Measurements from ENCODE around the gene NXPE3. TPM values are rescaled to one million over a fixed set of nuclear protein-coding genes. Genes with fewer than 3 reads are reported as not detected.
"Not testable (repeated sequence)": the region's sequence is repeated elsewhere in the genome, so short reads cannot be mapped to it uniquely, and the experiment has no call there.

NXPE3 gene
- 1 to 10 TPM in 1 of 2 donors, under 1 TPM in 1; 0.94 to 1.8 TPM for polyA plus RNA-seq

DNA sequence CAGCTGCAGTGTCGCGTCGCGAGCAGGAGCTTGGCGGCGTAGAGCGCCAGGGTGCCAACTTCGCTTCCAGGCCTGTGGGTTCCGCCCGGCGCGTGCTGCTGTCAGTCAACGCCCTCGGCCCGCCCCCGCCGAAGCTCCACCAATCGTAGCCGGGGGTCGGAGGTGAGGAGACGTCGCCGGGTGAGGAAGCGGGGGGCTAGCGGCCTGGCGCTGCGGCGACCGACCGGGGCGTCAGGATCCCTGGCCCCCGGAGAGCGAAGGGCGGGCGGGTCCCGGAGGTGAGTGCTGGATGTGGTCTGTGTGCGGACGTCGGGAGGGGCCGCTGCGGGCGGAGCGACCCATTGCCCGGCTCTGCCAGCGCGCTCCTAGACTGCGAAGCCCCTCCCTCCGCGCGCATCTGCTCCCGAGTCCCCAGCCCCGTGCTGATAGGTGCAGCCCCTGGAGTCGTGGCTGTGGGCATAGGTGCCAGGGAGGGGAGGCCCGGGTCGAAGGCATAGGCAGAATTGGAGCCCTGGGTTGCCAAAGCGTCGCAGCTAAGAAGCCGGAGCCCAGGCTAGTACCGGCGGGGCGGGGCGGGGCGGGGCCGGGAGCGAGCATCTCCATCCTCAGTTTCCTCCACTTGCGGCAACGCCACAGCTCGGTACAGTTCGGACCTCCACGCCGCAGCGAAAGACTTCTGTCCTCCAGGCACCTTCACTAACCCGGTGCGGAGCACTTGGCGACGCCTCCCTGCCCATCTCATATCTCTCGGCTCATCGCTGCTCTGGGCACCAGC is at the start of gene NXPE3:
Gene NXPE3, plus strand, starts transcription at position 165 of the 775 bp plus-strand sequence. CDS start 6,386 bp downstream, outside the sequence.
- Histone ChIP-seq H3K4me3 (ENCODE audit: low read depth in 1 of 2, low read length in 2 of 2) (peak within 1 kb of the TSS; percentile 65 to 93), H3K4me1 (ENCODE audit: control insufficient read depth in 2 of 2, insufficient read depth in 2 of 2, low read length in 1 of 2) (no peaks in the 10 kb centered on the region), H3K36me3 (ENCODE audit: control insufficient read depth in 2 of 2, insufficient read depth in 2 of 2, low read length in 1 of 2) (peaks cover 0 to 4% of the 10 kb centered on the region in 2 donors), H3K27ac (ENCODE audit: low read depth in 2 of 2, low read length in 1 of 2) (peak within 1 kb of the TSS; percentile 89), H3K27me3 (ENCODE audit: control insufficient read depth in 1 of 2, insufficient read depth in 2 of 2, low read length in 2 of 2) (no peaks in the 10 kb centered on the region), H3K9me3 (ENCODE audit: control insufficient read depth in 2 of 2, insufficient read depth in 1 of 2, low read depth in 1 of 2, low read length in 1 of 2) (no peaks in the 10 kb centered on the region)
- WGBS, 2 donors, result 0 to 1% methylated on average over 67 to 78 of the region's 78 CpGs

DNA sequence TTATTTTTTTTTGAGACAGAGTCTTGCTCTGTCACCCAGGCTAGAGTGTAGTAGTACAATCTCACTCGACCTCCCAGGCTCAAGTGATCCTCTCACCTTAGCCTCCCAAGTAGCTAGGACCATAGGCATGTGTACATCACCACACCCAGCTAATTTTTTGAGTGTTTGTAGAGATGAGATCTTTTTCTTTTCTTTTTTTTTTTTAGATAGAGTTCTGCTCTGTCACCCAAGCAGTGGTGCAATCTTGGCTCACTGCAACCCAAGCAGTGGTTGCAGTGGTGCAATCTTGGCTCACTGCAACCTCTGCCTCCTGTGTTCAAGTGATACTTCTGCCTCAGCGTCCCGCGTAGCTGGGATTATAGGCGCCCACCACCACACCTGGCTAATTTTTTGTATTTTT is 49.4 kb upstream of the NXPE3 start:
- H3K27me3 ChIP-seq (ENCODE audit: control insufficient read depth in 1 of 2, insufficient read depth in 2 of 2, low read length in 2 of 2), result no peaks in the 10 kb centered on the region
- H3K36me3 ChIP-seq (ENCODE audit: control insufficient read depth in 2 of 2, insufficient read depth in 2 of 2, low read length in 1 of 2), result peaks cover 5 to 9% of the 10 kb centered on the region in 2 donors
- H3K4me1 ChIP-seq (ENCODE audit: control insufficient read depth in 2 of 2, insufficient read depth in 2 of 2, low read length in 1 of 2), result no peaks in the 10 kb centered on the region
- no peak overlapping the region for H3K4me3 ChIP-seq (ENCODE audit: low read depth in 1 of 2, low read length in 2 of 2)
- H3K9me3 ChIP-seq (ENCODE audit: control insufficient read depth in 2 of 2, insufficient read depth in 1 of 2, low read depth in 1 of 2, low read length in 1 of 2), result no peaks in the 10 kb centered on the region
- 92 to 93% methylated on average over 5 of the region's 5 CpGs for WGBS, 2 donors
- no peak overlapping the region for H3K27ac ChIP-seq (ENCODE audit: low read depth in 2 of 2, low read length in 1 of 2)

DNA sequence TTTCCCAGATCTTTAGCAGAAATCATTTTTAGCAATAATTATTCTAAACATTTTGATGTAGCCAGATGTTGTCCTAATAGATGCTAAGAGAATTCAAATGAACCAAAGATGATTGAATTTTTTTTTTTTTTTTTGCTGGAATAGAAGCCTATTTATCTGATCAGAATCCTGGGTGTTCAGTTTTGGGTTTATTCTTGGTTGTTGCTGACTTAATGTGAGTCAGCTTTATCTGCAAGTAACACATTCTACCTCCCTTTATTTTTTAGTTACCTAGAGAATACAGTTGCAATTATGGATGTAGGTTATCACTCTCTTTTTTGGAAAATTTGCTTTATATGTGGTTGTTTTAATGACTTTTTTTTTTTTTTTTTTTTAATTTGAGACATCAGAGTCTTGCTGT is 48.2 kb upstream of the NXPE3 start:
- H3K36me3 ChIP-seq (ENCODE audit: control insufficient read depth in 2 of 2, insufficient read depth in 2 of 2, low read length in 1 of 2), result peaks cover 9 to 12% of the 10 kb centered on the region in 2 donors
- H3K27ac ChIP-seq (ENCODE audit: low read depth in 2 of 2, low read length in 1 of 2), result no peak overlapping the region
- no peaks in the 10 kb centered on the region for H3K4me1 ChIP-seq (ENCODE audit: control insufficient read depth in 2 of 2, insufficient read depth in 2 of 2, low read length in 1 of 2)
- H3K27me3 ChIP-seq (ENCODE audit: control insufficient read depth in 1 of 2, insufficient read depth in 2 of 2, low read length in 2 of 2), result no peaks in the 10 kb centered on the region
- no peak overlapping the region for H3K4me3 ChIP-seq (ENCODE audit: low read depth in 1 of 2, low read length in 2 of 2)
- no peaks in the 10 kb centered on the region for H3K9me3 ChIP-seq (ENCODE audit: control insufficient read depth in 2 of 2, insufficient read depth in 1 of 2, low read depth in 1 of 2, low read length in 1 of 2)

DNA sequence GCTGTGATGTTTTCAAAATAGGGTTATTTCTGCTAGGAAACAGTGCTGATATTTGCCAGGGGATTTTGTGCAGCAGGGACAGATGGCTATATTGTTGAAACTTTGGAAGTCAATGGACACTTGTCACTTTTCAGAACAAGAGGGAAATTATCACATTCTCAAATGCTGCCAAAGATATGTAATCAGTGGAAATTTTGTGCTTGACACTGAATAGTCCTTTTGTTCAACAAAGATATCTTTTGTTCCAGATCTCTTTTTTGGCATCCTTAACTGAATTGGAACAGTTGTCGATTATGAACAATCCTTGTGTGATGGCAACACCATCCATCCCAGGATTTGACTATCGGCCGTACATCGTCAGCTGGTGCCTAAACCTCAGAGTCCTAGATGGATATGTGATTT is 46.8 kb upstream of the NXPE3 start:
- Histone ChIP-seq H3K4me3 (ENCODE audit: low read depth in 1 of 2, low read length in 2 of 2) (no peak overlapping the region), H3K27me3 (ENCODE audit: control insufficient read depth in 1 of 2, insufficient read depth in 2 of 2, low read length in 2 of 2) (no peaks in the 10 kb centered on the region), H3K27ac (ENCODE audit: low read depth in 2 of 2, low read length in 1 of 2) (no peak overlapping the region), H3K36me3 (ENCODE audit: control insufficient read depth in 2 of 2, insufficient read depth in 2 of 2, low read length in 1 of 2) (peaks cover 9 to 16% of the 10 kb centered on the region in 2 donors), H3K9me3 (ENCODE audit: control insufficient read depth in 2 of 2, insufficient read depth in 1 of 2, low read depth in 1 of 2, low read length in 1 of 2) (no peaks in the 10 kb centered on the region), H3K4me1 (ENCODE audit: control insufficient read depth in 2 of 2, insufficient read depth in 2 of 2, low read length in 1 of 2) (no peaks in the 10 kb centered on the region)
- WGBS, 2 donors, result 92 to 94% methylated on average over 4 of the region's 4 CpGs

DNA sequence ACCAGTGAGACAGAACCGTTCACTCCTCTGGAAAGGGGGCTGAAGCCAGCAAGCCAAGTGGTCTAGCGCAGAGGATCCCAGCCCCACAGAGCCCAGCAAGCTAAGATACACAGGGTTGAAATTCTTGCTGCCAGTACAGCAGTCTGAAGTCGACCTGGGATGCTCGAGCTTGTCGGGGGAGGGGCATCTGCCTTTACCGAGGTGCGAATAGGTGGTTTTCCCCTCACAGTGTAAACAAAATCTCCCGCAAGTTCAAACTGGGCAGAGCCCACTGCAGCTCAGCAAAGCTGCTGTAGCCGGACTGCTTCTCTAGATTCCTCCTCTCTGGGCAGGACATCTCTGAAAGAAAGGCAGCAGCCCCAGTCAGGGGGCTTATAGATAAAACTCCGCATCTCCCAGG is 43.2 kb upstream of the NXPE3 start:
- H3K27me3 ChIP-seq (ENCODE audit: control insufficient read depth in 1 of 2, insufficient read depth in 2 of 2, low read length in 2 of 2), result no peaks in the 10 kb centered on the region
- no peak overlapping the region for H3K4me3 ChIP-seq (ENCODE audit: low read depth in 1 of 2, low read length in 2 of 2)
- 96 to 97% methylated on average over 10 of the region's 10 CpGs for WGBS, 2 donors
- peaks cover 9 to 16% of the 10 kb centered on the region in 2 donors for H3K36me3 ChIP-seq (ENCODE audit: control insufficient read depth in 2 of 2, insufficient read depth in 2 of 2, low read length in 1 of 2)
- no peaks in the 10 kb centered on the region for H3K4me1 ChIP-seq (ENCODE audit: control insufficient read depth in 2 of 2, insufficient read depth in 2 of 2, low read length in 1 of 2)
- no peaks in the 10 kb centered on the region for H3K9me3 ChIP-seq (ENCODE audit: control insufficient read depth in 2 of 2, insufficient read depth in 1 of 2, low read depth in 1 of 2, low read length in 1 of 2)
- no peak overlapping the region for H3K27ac ChIP-seq (ENCODE audit: low read depth in 2 of 2, low read length in 1 of 2)

DNA sequence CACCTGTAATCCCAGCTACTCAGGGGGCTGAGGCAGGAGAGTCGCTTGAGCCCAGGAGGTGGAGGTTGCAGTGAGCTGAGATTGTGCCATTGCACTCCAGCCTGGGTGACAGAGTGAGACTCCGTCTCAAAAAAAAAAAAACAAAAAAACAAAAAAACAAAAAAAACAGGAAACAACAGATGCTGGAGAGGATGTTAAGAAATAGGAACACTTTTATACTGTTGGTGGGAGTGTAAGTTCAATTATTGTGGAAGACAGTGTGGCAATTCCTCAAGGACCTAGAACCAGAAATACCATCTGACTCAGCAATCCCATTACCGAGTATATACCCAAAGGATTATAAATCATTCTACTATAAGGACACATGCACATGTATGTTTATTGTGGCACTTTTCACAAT is 37.1 kb upstream of the NXPE3 start:
- H3K27me3 ChIP-seq (ENCODE audit: control insufficient read depth in 1 of 2, insufficient read depth in 2 of 2, low read length in 2 of 2); H3K9me3 ChIP-seq (ENCODE audit: control insufficient read depth in 2 of 2, insufficient read depth in 1 of 2, low read depth in 1 of 2, low read length in 1 of 2); H3K4me1 ChIP-seq (ENCODE audit: control insufficient read depth in 2 of 2, insufficient read depth in 2 of 2, low read length in 1 of 2); H3K27ac ChIP-seq (ENCODE audit: low read depth in 2 of 2, low read length in 1 of 2); H3K36me3 ChIP-seq (ENCODE audit: control insufficient read depth in 2 of 2, insufficient read depth in 2 of 2, low read length in 1 of 2); H3K4me3 ChIP-seq (ENCODE audit: low read depth in 1 of 2, low read length in 2 of 2): not testable (repeated sequence)
- 78 to 94% methylated on average over 3 of the region's 3 CpGs for WGBS, 2 donors

DNA sequence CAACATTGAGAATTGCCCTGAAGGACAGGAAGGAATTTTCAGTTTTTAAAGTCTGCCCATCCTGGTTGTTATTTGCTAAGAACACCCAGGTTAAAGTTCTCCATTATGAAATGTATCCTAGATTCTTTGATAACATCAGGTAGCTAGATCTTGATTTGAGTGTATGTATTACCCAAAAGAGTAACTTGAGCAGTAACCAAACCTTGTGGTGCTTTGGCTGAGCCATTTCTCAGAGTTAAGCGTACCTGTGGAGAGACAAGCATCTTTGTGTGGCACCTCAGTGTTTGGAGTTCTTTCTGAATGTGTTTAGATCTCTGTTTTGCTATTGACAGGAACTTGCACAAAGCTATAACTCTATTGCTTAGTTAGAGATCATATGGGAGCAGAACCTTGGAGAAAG is 34.2 kb upstream of the NXPE3 start:
- WGBS, 2 donors, result 39 to 49% methylated on average over 1 of the region's 1 CpG
- no peaks in the 10 kb centered on the region for H3K9me3 ChIP-seq (ENCODE audit: control insufficient read depth in 2 of 2, insufficient read depth in 1 of 2, low read depth in 1 of 2, low read length in 1 of 2)
- H3K4me3 ChIP-seq (ENCODE audit: low read depth in 1 of 2, low read length in 2 of 2), result no peak overlapping the region
- no peaks in the 10 kb centered on the region for H3K27me3 ChIP-seq (ENCODE audit: control insufficient read depth in 1 of 2, insufficient read depth in 2 of 2, low read length in 2 of 2)
- H3K36me3 ChIP-seq (ENCODE audit: control insufficient read depth in 2 of 2, insufficient read depth in 2 of 2, low read length in 1 of 2), result no peaks in the 10 kb centered on the region
- no peaks in the 10 kb centered on the region for H3K4me1 ChIP-seq (ENCODE audit: control insufficient read depth in 2 of 2, insufficient read depth in 2 of 2, low read length in 1 of 2)
- no peak overlapping the region for H3K27ac ChIP-seq (ENCODE audit: low read depth in 2 of 2, low read length in 1 of 2)

DNA sequence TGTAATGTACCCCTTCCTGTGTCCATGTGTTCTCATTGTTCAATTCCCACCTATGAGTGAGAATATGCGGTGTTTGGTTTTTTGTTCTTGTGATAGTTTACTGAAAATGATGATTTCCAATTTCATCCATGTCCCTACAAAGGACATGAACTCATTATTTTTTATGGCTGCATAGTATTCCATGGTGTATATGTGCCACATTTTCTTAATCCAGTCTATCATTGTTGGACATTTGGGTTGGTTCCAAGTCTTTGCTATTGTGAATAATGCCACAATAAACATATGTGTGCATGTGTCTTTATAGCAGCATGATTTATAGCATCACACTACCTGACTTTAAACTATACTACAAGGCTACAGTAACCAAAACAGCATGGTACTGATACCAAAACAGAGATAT is 33.1 kb upstream of the NXPE3 start:
- H3K4me1 ChIP-seq (ENCODE audit: control insufficient read depth in 2 of 2, insufficient read depth in 2 of 2, low read length in 1 of 2); H3K36me3 ChIP-seq (ENCODE audit: control insufficient read depth in 2 of 2, insufficient read depth in 2 of 2, low read length in 1 of 2); H3K4me3 ChIP-seq (ENCODE audit: low read depth in 1 of 2, low read length in 2 of 2); H3K9me3 ChIP-seq (ENCODE audit: control insufficient read depth in 2 of 2, insufficient read depth in 1 of 2, low read depth in 1 of 2, low read length in 1 of 2); H3K27ac ChIP-seq (ENCODE audit: low read depth in 2 of 2, low read length in 1 of 2); H3K27me3 ChIP-seq (ENCODE audit: control insufficient read depth in 1 of 2, insufficient read depth in 2 of 2, low read length in 2 of 2): not testable (repeated sequence)
- WGBS, 2 donors, result 100% methylated on average over 1 of the region's 1 CpG

DNA sequence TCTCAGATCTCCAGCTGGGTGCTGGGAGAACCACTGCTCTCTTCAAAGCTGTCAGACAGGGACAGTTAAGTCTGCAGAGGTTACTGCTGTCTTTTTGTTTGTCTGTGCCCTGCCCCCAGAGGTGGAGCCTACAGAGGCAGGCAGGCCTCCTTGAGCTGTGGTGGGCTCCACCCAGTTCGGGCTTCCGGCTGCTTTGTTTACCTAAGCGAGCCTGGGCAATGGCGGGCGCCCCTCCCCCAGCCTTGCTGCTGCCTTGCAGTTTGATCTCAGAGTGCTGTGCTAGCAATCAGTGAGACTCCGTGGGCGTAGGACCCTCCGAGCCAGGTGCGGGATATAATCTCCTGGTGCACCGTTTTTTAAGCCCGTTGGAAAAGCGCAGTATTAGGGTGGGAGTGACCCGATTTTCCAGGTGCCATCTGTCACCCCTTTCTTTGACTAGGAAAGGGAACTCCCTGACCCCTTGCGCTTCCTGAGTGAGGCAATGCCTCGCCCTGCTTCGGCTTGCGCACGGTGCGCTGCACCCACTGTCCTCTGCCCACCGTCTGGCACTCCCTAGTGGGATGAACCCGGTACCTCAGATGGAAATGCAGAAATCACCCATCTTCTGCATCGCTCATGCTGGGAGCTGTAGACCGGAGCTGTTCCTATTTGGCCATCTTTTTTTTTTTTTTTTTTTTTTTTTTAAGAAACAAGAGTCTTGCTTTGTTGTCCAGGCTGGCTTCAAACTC is 25.5 kb upstream of the NXPE3 start:
- not testable (repeated sequence) for H3K4me3 ChIP-seq (ENCODE audit: low read depth in 1 of 2, low read length in 2 of 2); H3K27me3 ChIP-seq (ENCODE audit: control insufficient read depth in 1 of 2, insufficient read depth in 2 of 2, low read length in 2 of 2); H3K4me1 ChIP-seq (ENCODE audit: control insufficient read depth in 2 of 2, insufficient read depth in 2 of 2, low read length in 1 of 2); H3K9me3 ChIP-seq (ENCODE audit: control insufficient read depth in 2 of 2, insufficient read depth in 1 of 2, low read depth in 1 of 2, low read length in 1 of 2); H3K27ac ChIP-seq (ENCODE audit: low read depth in 2 of 2, low read length in 1 of 2)
- WGBS, 2 donors, result 90 to 98% methylated on average over 11 to 14 of the region's 23 CpGs
- peaks cover 8 to 11% of the 10 kb centered on the region in 2 donors for H3K36me3 ChIP-seq (ENCODE audit: control insufficient read depth in 2 of 2, insufficient read depth in 2 of 2, low read length in 1 of 2)

DNA sequence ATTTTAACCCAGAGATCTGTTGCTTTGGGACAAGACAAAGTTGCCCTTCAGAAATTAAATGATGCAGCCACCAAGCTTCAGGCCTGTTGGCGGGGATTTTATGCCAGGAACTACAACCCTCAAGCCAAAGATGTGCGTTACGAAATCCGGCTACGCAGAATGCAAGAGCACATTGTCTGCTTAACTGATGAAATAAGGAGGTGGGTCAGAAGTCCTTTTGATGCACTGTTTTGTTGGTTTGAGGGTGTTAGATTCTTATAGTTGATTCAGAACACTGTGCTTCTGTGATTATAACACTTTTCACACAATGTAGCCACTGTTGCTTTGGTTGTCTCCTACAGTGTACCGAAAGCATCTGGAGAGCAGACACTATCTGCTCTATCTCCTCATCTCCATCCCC is 20.8 kb upstream of the NXPE3 start:
- H3K4me1 ChIP-seq (ENCODE audit: control insufficient read depth in 2 of 2, insufficient read depth in 2 of 2, low read length in 1 of 2), result no peaks in the 10 kb centered on the region
- H3K27me3 ChIP-seq (ENCODE audit: control insufficient read depth in 1 of 2, insufficient read depth in 2 of 2, low read length in 2 of 2), result no peaks in the 10 kb centered on the region
- no peak overlapping the region for H3K4me3 ChIP-seq (ENCODE audit: low read depth in 1 of 2, low read length in 2 of 2)
- H3K36me3 ChIP-seq (ENCODE audit: control insufficient read depth in 2 of 2, insufficient read depth in 2 of 2, low read length in 1 of 2), result peaks cover 8 to 11% of the 10 kb centered on the region in 2 donors
- H3K9me3 ChIP-seq (ENCODE audit: control insufficient read depth in 2 of 2, insufficient read depth in 1 of 2, low read depth in 1 of 2, low read length in 1 of 2), result no peaks in the 10 kb centered on the region
- H3K27ac ChIP-seq (ENCODE audit: low read depth in 2 of 2, low read length in 1 of 2), result no peak overlapping the region
- 94% methylated on average over 6 of the region's 6 CpGs for WGBS, 2 donors

Data from esophagus (tissue), 2 donors.